HepG2 (cell line): Measurements from ENCODE around the gene KDM2B. TPM values are rescaled to one million over a fixed set of nuclear protein-coding genes. Genes with fewer than 3 reads are reported as not detected.

Experiments
- CEBPB ChIP-seq: IDR thresholded peaks from 2 replicates; pipeline ENCODE4 v1.6.1; 2011; ENCODE audit warnings: low read depth, low read length, improper control_type of control experiment, borderline replicate concordance
- CEBPG ChIP-seq: IDR thresholded peaks from 2 replicates; pipeline ENCODE4 v1.6.1; 2016
- EP300 ChIP-seq, 3 experiments: sonication (generic) in 1 of 3; formaldehyde crosslinking in 1 of 3; IDR thresholded peaks; 2 replicates each; pipeline versions ENCODE4 v1.5.1 to v1.6.1; 2011 to 2020; ENCODE audit warnings: low read depth in 2 of 3, low read length in 2 of 3, borderline replicate concordance in 1 of 3, improper control_type of control experiment in 1 of 3, mild to moderate bottlenecking in 1 of 3, missing genetic modification reagents in 1 of 3, moderate library complexity in 1 of 3
- FOSL2 ChIP-seq: sonication (generic); formaldehyde crosslinking; IDR thresholded peaks from 2 replicates; pipeline ENCODE4 v1.4.0; 2020; ENCODE audit warnings: missing genetic modification reagents
- FOXO1 ChIP-seq: sonication (generic); formaldehyde crosslinking; IDR thresholded peaks from 2 replicates; pipeline ENCODE4 v1.4.0; 2020; ENCODE audit warnings: missing genetic modification reagents
- HIVEP1 ChIP-seq: sonication (generic); formaldehyde crosslinking; IDR thresholded peaks from 2 replicates; pipeline ENCODE4 v1.4.0; 2020; ENCODE audit warnings: mild to moderate bottlenecking, missing genetic modification reagents
- HOXD1 ChIP-seq: sonication (generic); formaldehyde crosslinking; IDR thresholded peaks from 2 replicates; pipeline ENCODE4 v1.5.0; 2020; ENCODE audit warnings: missing genetic modification reagents
- KDM6A ChIP-seq: IDR thresholded peaks from 2 replicates; pipeline ENCODE4 v1.6.1; 2016; ENCODE audit warnings: low read depth
- KLF13 ChIP-seq: sonication (generic); formaldehyde crosslinking; IDR thresholded peaks from 2 replicates; pipeline ENCODE4 v1.4.0; 2020; ENCODE audit warnings: mild to moderate bottlenecking, missing genetic modification reagents
- MEIS2 ChIP-seq: sonication (generic); formaldehyde crosslinking; IDR thresholded peaks from 2 replicates; pipeline ENCODE4 v1.9.0; 2021; ENCODE audit warnings: mild to moderate bottlenecking, missing genetic modification reagents
- NFATC3 ChIP-seq: sonication (generic); formaldehyde crosslinking; IDR thresholded peaks from 2 replicates; pipeline ENCODE4 v1.5.1; 2020; ENCODE audit warnings: mild to moderate bottlenecking, missing genetic modification reagents
- NR2F2 ChIP-seq: IDR thresholded peaks from 2 replicates; pipeline ENCODE4 v1.6.1; 2012; ENCODE audit warnings: low read depth, inconsistent platforms, borderline replicate concordance
- RFX1 ChIP-seq: fragments of 450-650 bp; IDR thresholded peaks from 2 replicates; pipeline ENCODE4 v1.6.1; 2017
- RFXAP ChIP-seq: sonication (generic); formaldehyde crosslinking; IDR thresholded peaks from 2 replicates; pipeline ENCODE4 v1.4.0; 2020; ENCODE audit warnings: missing genetic modification reagents, borderline replicate concordance
- SMAD1 ChIP-seq: sonication (generic); formaldehyde crosslinking; IDR thresholded peaks from 2 replicates; pipeline ENCODE4 v1.4.0; 2020; ENCODE audit warnings: missing genetic modification reagents, low read depth, mild to moderate bottlenecking, borderline replicate concordance
- SMC3 ChIP-seq: IDR thresholded peaks from 2 replicates; pipeline ENCODE4 v1.6.1; 2011; ENCODE audit warnings: low read length, improper control_type of control experiment
- SP4 ChIP-seq: sonication (generic); formaldehyde crosslinking; IDR thresholded peaks from 2 replicates; pipeline ENCODE4 v1.8.1; 2023; ENCODE audit warnings: mild to moderate bottlenecking, missing genetic modification reagents
- SRSF9 ChIP-seq: fragments of 200-400 bp; formaldehyde crosslinking; IDR thresholded peaks from 2 replicates; pipeline ENCODE4 v1.6.1; 2018; ENCODE audit warnings: borderline replicate concordance, mild to moderate bottlenecking, low read depth, low read length; ENCODE audit not compliant: insufficient read depth, poor library complexity, severe bottlenecking
- ZBTB7B ChIP-seq: sonication (generic); formaldehyde crosslinking; IDR thresholded peaks from 2 replicates; pipeline ENCODE4 v1.4.0; 2020; ENCODE audit warnings: missing genetic modification reagents
- ZFP41 ChIP-seq: sonication (generic); formaldehyde crosslinking; IDR thresholded peaks from 2 replicates; pipeline ENCODE4 v1.4.0; 2020; ENCODE audit warnings: mild to moderate bottlenecking, missing genetic modification reagents, borderline replicate concordance
- ZMYM3 ChIP-seq: sonication (generic); formaldehyde crosslinking; IDR thresholded peaks from 2 replicates; pipeline ENCODE4 v1.5.1; 2020; ENCODE audit warnings: mild to moderate bottlenecking, missing genetic modification reagents
- ZNF3 ChIP-seq: IDR thresholded peaks from 2 replicates; pipeline ENCODE4 v1.7.0; 2017; ENCODE audit warnings: inconsistent platforms
- ZNF34 ChIP-seq: sonication (generic); formaldehyde crosslinking; IDR thresholded peaks from 2 replicates; pipeline ENCODE4 v1.4.0; 2020; ENCODE audit warnings: mild to moderate bottlenecking, missing genetic modification reagents, borderline replicate concordance
- ZNF441 ChIP-seq: sonication (generic); formaldehyde crosslinking; IDR thresholded peaks from 2 replicates; pipeline ENCODE4 v1.7.0; 2021; ENCODE audit warnings: missing genetic modification reagents, borderline replicate concordance
- ZNF766 ChIP-seq: sonication (generic); formaldehyde crosslinking; IDR thresholded peaks from 2 replicates; pipeline ENCODE4 v1.5.0; 2020; ENCODE audit warnings: missing genetic modification reagents, borderline replicate concordance
- ZNF780A ChIP-seq: sonication (generic); formaldehyde crosslinking; IDR thresholded peaks from 2 replicates; pipeline ENCODE4 v1.8.0; 2022; ENCODE audit warnings: mild to moderate bottlenecking, missing genetic modification reagents, moderate library complexity
- polyA plus RNA-seq, 8 experiments: library from polyadenylated mRNA; depleted of rRNA in 3 of 8; stranded (reverse) in 7 of 8; unstranded in 1 of 8; fragments of >200 nt; fragmentation: Illumina TruSeq in 4 of 8; extraction: Trizol in 4 of 8; gene quantifications; 2 replicates each; pipeline versions ENCODE4 v1.2.1 to v1.2.3, GENCODE V29; 2011 to 2016; ENCODE audit warnings: low read depth in 4 of 8, missing spikeins in 1 of 8, mixed read lengths in 1 of 8; ENCODE audit not compliant: insufficient read depth in 1 of 8
- total RNA-seq, 5 experiments: library from RNA; depleted of rRNA; stranded (reverse); fragments of >200 nt; fragmentation: Illumina TruSeq; extraction: Trizol; gene quantifications; 2 replicates each; pipeline ENCODE4 v1.2.3, GENCODE V29; 2016; ENCODE audit warnings: low read depth in 1 of 5
- TF ChIP-seq, protein P1 (sequence below): fragments of 450-650 bp; IDR thresholded peaks from 2 replicates; pipeline ENCODE4 v1.6.1; 2016
- TF ChIP-seq, protein P2 (sequence below): sonication (generic); formaldehyde crosslinking; IDR thresholded peaks from 2 replicates; pipeline ENCODE4 v1.5.0; 2020; ENCODE audit warnings: mild to moderate bottlenecking, missing genetic modification reagents
- TF ChIP-seq, protein P3 (sequence below): IDR thresholded peaks from 2 replicates; pipeline ENCODE4 v1.6.1; 2016; ENCODE audit warnings: mild to moderate bottlenecking, missing biosample characterization, missing genetic modification reagents

KDM2B gene
- total and polyA plus RNA-seq, 2 of the 13 experiments (the other 11 are each of a cell fraction or from before 2014, with no cell fraction given): 17.5 to 26.1 TPM

DNA sequence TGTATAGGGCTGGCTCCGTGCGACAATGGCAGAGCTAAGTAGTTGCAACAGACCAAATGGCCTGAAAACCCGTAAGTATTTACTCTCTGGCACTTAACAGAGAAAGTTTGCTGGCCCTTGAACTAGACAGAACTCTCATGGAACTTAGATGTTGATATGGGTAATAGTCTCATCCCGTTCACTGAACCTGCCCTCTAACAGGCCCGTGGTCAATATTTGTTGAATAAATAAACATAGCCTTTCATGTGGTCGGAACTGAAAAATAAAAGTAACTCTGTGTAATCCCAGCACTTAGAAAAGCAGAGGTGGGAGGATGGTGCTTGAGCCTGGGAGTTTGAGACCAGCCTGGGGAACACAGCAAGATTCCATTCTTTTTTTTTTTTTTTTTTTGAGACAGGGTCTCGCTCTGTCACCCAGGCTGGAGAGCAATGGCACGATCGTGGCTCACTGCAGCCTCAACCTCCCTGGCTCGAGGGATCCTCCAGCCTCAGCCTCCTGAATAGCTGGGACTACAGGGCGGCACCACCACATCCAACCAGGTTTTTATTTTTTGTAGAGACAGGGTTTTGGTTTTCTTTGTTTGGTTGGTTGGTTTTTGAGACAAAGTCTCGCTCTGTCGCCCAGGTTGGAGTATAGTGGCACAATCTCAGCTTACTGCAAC, 29.7 kb downstream of the KDM2B start (continued):
- peak; percentile 62; the same call in 1 of the 2 replicates for TF ChIP-seq ZBTB7B (CRISPR knock-in tag)
- no peak for TF ChIP-seq NFATC3 (CRISPR knock-in tag)
- peak; percentile 73 for TF ChIP-seq KDM6A (CRISPR knock-in tag)
- TF ChIP-seq FOSL2 (CRISPR knock-in tag): peak; percentile 70
- no peak for TF ChIP-seq ZNF780A
- TF ChIP-seq RFXAP (CRISPR knock-in tag): no peak
- no peak for TF ChIP-seq ZNF34 (CRISPR knock-in tag)
- TF ChIP-seq SMC3: no peak
- no peak for TF ChIP-seq ZFP41 (CRISPR knock-in tag)
- peak; percentile 65 for TF ChIP-seq ZMYM3 (CRISPR knock-in tag)
- TF ChIP-seq RFX1: no peak
- TF ChIP-seq CEBPG: peak; percentile 71
- no peak for TF ChIP-seq ZNF766 (CRISPR knock-in tag)
- no peak for TF ChIP-seq SRSF9
- TF ChIP-seq, protein P1, sequence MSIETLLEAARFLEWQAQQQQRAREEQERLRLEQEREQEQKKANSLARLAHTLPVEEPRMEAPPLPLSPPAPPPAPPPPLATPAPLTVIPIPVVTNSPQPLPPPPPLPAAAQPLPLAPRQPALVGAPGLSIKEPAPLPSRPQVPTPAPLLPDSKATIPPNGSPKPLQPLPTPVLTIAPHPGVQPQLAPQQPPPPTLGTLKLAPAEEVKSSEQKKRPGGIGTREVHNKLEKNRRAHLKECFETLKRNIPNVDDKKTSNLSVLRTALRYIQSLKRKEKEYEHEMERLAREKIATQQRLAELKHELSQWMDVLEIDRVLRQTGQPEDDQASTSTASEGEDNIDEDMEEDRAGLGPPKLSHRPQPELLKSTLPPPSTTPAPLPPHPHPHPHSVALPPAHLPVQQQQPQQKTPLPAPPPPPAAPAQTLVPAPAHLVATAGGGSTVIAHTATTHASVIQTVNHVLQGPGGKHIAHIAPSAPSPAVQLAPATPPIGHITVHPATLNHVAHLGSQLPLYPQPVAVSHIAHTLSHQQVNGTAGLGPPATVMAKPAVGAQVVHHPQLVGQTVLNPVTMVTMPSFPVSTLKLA: peak; percentile 38; the same call in 1 of the 2 replicates
- peak; percentile 88 for TF ChIP-seq FOXO1
- TF ChIP-seq SMAD1: no peak
- peak; percentile 97 for TF ChIP-seq NR2F2
- TF ChIP-seq, protein P2, sequence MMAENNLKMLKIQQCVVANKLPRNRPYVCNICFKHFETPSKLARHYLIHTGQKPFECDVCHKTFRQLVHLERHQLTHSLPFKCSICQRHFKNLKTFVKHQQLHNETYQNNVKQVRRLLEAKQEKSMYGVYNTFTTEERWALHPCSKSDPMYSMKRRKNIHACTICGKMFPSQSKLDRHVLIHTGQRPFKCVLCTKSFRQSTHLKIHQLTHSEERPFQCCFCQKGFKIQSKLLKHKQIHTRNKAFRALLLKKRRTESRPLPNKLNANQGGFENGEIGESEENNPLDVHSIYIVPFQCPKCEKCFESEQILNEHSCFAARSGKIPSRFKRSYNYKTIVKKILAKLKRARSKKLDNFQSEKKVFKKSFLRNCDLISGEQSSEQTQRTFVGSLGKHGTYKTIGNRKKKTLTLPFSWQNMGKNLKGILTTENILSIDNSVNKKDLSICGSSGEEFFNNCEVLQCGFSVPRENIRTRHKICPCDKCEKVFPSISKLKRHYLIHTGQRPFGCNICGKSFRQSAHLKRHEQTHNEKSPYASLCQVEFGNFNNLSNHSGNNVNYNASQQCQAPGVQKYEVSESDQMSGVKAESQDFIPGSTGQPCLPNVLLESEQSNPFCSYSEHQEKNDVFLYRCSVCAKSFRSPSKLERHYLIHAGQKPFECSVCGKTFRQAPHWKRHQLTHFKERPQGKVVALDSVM (CRISPR knock-in tag): peak; percentile 94
- no peak for TF ChIP-seq ZNF3
- peak; percentile 44; the same call in 1 of the 2 replicates for TF ChIP-seq MEIS2 (CRISPR knock-in tag)
- TF ChIP-seq KLF13 (CRISPR knock-in tag): no peak
- 0 out of 2 replicates have a peak, but pooled peaks have one; percentile 37 for TF ChIP-seq HIVEP1 (CRISPR knock-in tag)
- no peak for TF ChIP-seq HOXD1 (CRISPR knock-in tag)
- 0 out of 2 replicates have a peak, but pooled peaks have one; percentile 56 for TF ChIP-seq ZNF441 (CRISPR knock-in tag)
- peak; percentile 80 to 99; a peak in 3 of 4 replicates for TF ChIP-seq EP300 (IDR thresholded peaks at IDR 0.05; ENCODE audit: low read depth in 2 of 2, low read length in 2 of 2)
- TF ChIP-seq EP300 (CRISPR knock-in tag; IDR thresholded peaks at IDR 0.05; ENCODE audit: borderline replicate concordance): peak; percentile 95
- peak; percentile 92 for TF ChIP-seq CEBPB
- TF ChIP-seq SP4 (CRISPR knock-in tag): no peak
- TF ChIP-seq, protein P3, sequence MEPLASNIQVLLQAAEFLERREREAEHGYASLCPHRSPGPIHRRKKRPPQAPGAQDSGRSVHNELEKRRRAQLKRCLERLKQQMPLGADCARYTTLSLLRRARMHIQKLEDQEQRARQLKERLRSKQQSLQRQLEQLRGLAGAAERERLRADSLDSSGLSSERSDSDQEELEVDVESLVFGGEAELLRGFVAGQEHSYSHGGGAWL (CRISPR knock-in tag): no peak
